IMR-90 (cell line): Measurements from ENCODE around the gene CD300LF. TPM values are rescaled to one million over a fixed set of nuclear protein-coding genes. Genes with fewer than 3 reads are reported as not detected.

ENCODE experiments used
- ATAC-seq: fragments of 200-7000 bp; cut with Tn5 transposase; 2 replicates; pipeline ENCODE4 v1.9.1; 2020; ENCODE audit warnings: low read depth, mild to moderate bottlenecking, moderate library complexity
- BruUV-seq: library from RNA; stranded (reverse); fragments of 400-500 nt; replicated peaks from 2 replicates; lab custom pipeline; 2021; lab: Mats Ljungman, UMichigan
- CTCF ChIA-PET: fragments of 300-600 bp; formaldehyde crosslinking; extraction: SDS; loops from one replicate; lab custom pipeline; 2021; ENCODE audit warnings: antibody characterized with exemption; lab: Yijun Ruan, JAX
- POLR2A ChIA-PET: fragments of 300-600 bp; sonication (Branson Sonifier 250); formaldehyde crosslinking; loops from one replicate; lab custom pipeline; 2022; ENCODE audit warnings: antibody characterized with exemption; ENCODE audit not compliant: unreplicated experiment; lab: Charles Lee
- DNase-seq: peaks from one replicate; pipeline ENCODE4 v3.0.0; 2013
- H2AFZ ChIP-seq: replicated peaks from 2 replicates; pipeline ENCODE3; 2013; ENCODE audit warnings: low read length, mild to moderate bottlenecking; ENCODE audit not compliant: poor library complexity
- H2AK5ac ChIP-seq: 2 replicates; pipeline ENCODE4 v1.6.1; 2013; ENCODE audit warnings: low read depth, low read length, inconsistent platforms
- H2AK9ac ChIP-seq: replicated peaks from 2 replicates; pipeline ENCODE3; 2013; ENCODE audit warnings: mild to moderate bottlenecking, low read depth, low read length, moderate library complexity; ENCODE audit not compliant: poor library complexity
- H2BK120ac ChIP-seq: 2 replicates; pipeline ENCODE4 v1.6.1; 2013; ENCODE audit warnings: low read depth, low read length, inconsistent platforms
- H2BK15ac ChIP-seq: 3 replicates; pipeline ENCODE4 v1.6.1; 2013; ENCODE audit warnings: low read depth, low read length, inconsistent platforms
- H2BK20ac ChIP-seq: 2 replicates; pipeline ENCODE4 v1.6.1; 2013; ENCODE audit warnings: low read depth, mild to moderate bottlenecking, inconsistent platforms, low read length, moderate library complexity
- H2BK5ac ChIP-seq: 2 replicates; pipeline ENCODE4 v1.6.1; 2013; ENCODE audit warnings: mild to moderate bottlenecking, low read depth, low read length, inconsistent platforms; ENCODE audit not compliant: poor library complexity, severe bottlenecking
- H3K14ac ChIP-seq: replicated peaks from 2 replicates; pipeline ENCODE4 v1.6.1; 2013; ENCODE audit warnings: low read depth, low read length, inconsistent platforms
- H3K18ac ChIP-seq: 2 replicates; pipeline ENCODE4 v1.6.1; 2013; ENCODE audit warnings: low read depth, low read length, control low read depth
- H3K23ac ChIP-seq: 2 replicates; pipeline ENCODE4 v1.6.1; 2013; ENCODE audit warnings: low read depth, low read length, inconsistent platforms
- H3K27ac ChIP-seq: 2 replicates; pipeline ENCODE4 v1.5.1; 2013; ENCODE audit warnings: mild to moderate bottlenecking, control low read depth, low read length; ENCODE audit not compliant: insufficient read depth
- H3K27me3 ChIP-seq: 2 replicates; pipeline ENCODE4 v1.6.1; 2013; ENCODE audit warnings: low read length; ENCODE audit not compliant: control insufficient read depth, insufficient read depth
- H3K36me3 ChIP-seq: 2 replicates; pipeline ENCODE4 v1.6.1; 2013; ENCODE audit warnings: low read length, mixed read lengths; ENCODE audit not compliant: control insufficient read depth, insufficient read depth
- H3K4ac ChIP-seq: 2 replicates; pipeline ENCODE4 v1.6.1; 2013; ENCODE audit warnings: low read depth, low read length, inconsistent platforms
- H3K4me1 ChIP-seq: 2 replicates; pipeline ENCODE4 v1.6.1; 2013; ENCODE audit warnings: low read length, mixed read lengths; ENCODE audit not compliant: control insufficient read depth, insufficient read depth
- H3K4me2 ChIP-seq: 2 replicates; pipeline ENCODE4 v1.6.1; 2013; ENCODE audit warnings: low read depth, mild to moderate bottlenecking, control low read depth, low read length, moderate library complexity
- H3K4me3 ChIP-seq: 2 replicates; pipeline ENCODE4 v1.5.1; 2013; ENCODE audit warnings: low read depth, mild to moderate bottlenecking, control low read depth, low read length, moderate library complexity; ENCODE audit not compliant: insufficient read depth
- H3K56ac ChIP-seq: 2 replicates; pipeline ENCODE4 v1.6.1; 2013; ENCODE audit warnings: low read length, inconsistent platforms; ENCODE audit not compliant: insufficient read depth; ENCODE audit errors: extremely low read depth
- H3K79me1 ChIP-seq, 2 experiments: 2 replicates each; pipeline ENCODE4 v1.6.1; 2013; ENCODE audit warnings: low read length in 2 of 2, inconsistent platforms in 1 of 2, low read depth in 1 of 2
- H3K9ac ChIP-seq: 2 replicates; pipeline ENCODE4 v1.6.1; 2013; ENCODE audit warnings: low read depth, low read length, control low read depth
- H3K9me1 ChIP-seq: 2 replicates; pipeline ENCODE4 v1.6.1; 2013; ENCODE audit warnings: low read length, inconsistent platforms; ENCODE audit not compliant: insufficient read depth
- H3K9me3 ChIP-seq: 2 replicates; pipeline ENCODE4 v1.6.1; 2013; ENCODE audit warnings: low read length; ENCODE audit not compliant: control insufficient read depth, insufficient read depth
- H4K20me1 ChIP-seq: 2 replicates; pipeline ENCODE4 v1.6.1; 2013; ENCODE audit warnings: low read length, inconsistent platforms; ENCODE audit not compliant: insufficient read depth
- H4K5ac ChIP-seq: 2 replicates; pipeline ENCODE4 v1.6.1; 2013; ENCODE audit warnings: mild to moderate bottlenecking, low read depth, low read length, control low read depth
- H4K8ac ChIP-seq, 2 experiments: 2 replicates each; pipeline ENCODE4 v1.6.1; 2013; ENCODE audit warnings: low read depth in 2 of 2, low read length in 2 of 2, control low read depth in 1 of 2, inconsistent platforms in 1 of 2
- H4K91ac ChIP-seq: 2 replicates; pipeline ENCODE4 v1.6.1; 2013; ENCODE audit warnings: low read depth, low read length, inconsistent platforms; ENCODE audit not compliant: insufficient read depth
- BHLHE40 ChIP-seq: fragments of 150-350 bp; IDR thresholded peaks from 2 replicates; pipeline ENCODE4 v1.6.1; 2016; ENCODE audit warnings: mild to moderate bottlenecking, low read depth, low read length
- CEBPB ChIP-seq: IDR thresholded peaks from 2 replicates; pipeline ENCODE4 v1.6.1; 2012; ENCODE audit warnings: low read depth, low read length, improper control_type of control experiment
- CHD1 ChIP-seq: IDR thresholded peaks from 2 replicates; pipeline ENCODE4 v1.6.1; 2012; ENCODE audit warnings: low read depth, low read length, improper control_type of control experiment
- CTCF ChIP-seq: conservative IDR thresholded peaks from 2 replicates; pipeline ENCODE4 v1.5.1; 2012; ENCODE audit warnings: mild to moderate bottlenecking, low read depth, low read length, improper control_type of control experiment
- ELK1 ChIP-seq: fragments of 150-350 bp; IDR thresholded peaks from 2 replicates; pipeline ENCODE4 v1.6.1; 2016; ENCODE audit warnings: low read depth, mild to moderate bottlenecking, low read length, moderate library complexity, borderline replicate concordance
- FOS ChIP-seq: fragments of 150-350 bp; IDR thresholded peaks from 2 replicates; pipeline ENCODE4 v1.6.1; 2016; ENCODE audit warnings: low read depth, low read length
- MAFK ChIP-seq: IDR thresholded peaks from 2 replicates; pipeline ENCODE4 v1.6.1; 2012; ENCODE audit warnings: low read depth, low read length, improper control_type of control experiment
- MAZ ChIP-seq: IDR thresholded peaks from 2 replicates; pipeline ENCODE4 v1.6.1; 2012; ENCODE audit warnings: low read depth, mild to moderate bottlenecking, low read length, improper control_type of control experiment, moderate library complexity, borderline replicate concordance
- MXI1 ChIP-seq: IDR thresholded peaks from 2 replicates; pipeline ENCODE4 v1.6.1; 2012; ENCODE audit warnings: low read depth, mild to moderate bottlenecking, low read length, moderate library complexity, borderline replicate concordance
- NFE2L2 ChIP-seq: fragments of 150-350 bp; IDR thresholded peaks from 2 replicates; pipeline ENCODE4 v1.6.1; 2016; ENCODE audit warnings: low read depth, mild to moderate bottlenecking, low read length
- POLR2A ChIP-seq: IDR thresholded peaks from 2 replicates; pipeline ENCODE4 v1.6.1; 2012; ENCODE audit warnings: mild to moderate bottlenecking, low read depth, low read length
- RAD21 ChIP-seq: IDR thresholded peaks from 2 replicates; pipeline ENCODE4 v1.6.1; 2012; ENCODE audit warnings: low read length, improper control_type of control experiment
- RCOR1 ChIP-seq: IDR thresholded peaks from 2 replicates; pipeline ENCODE4 v1.6.1; 2012; ENCODE audit warnings: mild to moderate bottlenecking, low read length, improper control_type of control experiment; ENCODE audit not compliant: insufficient replicate concordance
- RFX5 ChIP-seq: IDR thresholded peaks from 2 replicates; pipeline ENCODE4 v1.8.0; 2012; ENCODE audit warnings: low read depth, mild to moderate bottlenecking, low read length, moderate library complexity
- SMC3 ChIP-seq: fragments of 150-350 bp; IDR thresholded peaks from 2 replicates; pipeline ENCODE4 v1.6.1; 2016; ENCODE audit warnings: low read depth, mild to moderate bottlenecking, antibody characterized with exemption, low read length, moderate library complexity
- USF2 ChIP-seq: fragments of 150-350 bp; IDR thresholded peaks from 2 replicates; pipeline ENCODE4 v1.6.1; 2017; ENCODE audit warnings: mild to moderate bottlenecking, antibody characterized with exemption, low read length, low read depth
- whole genome bisulfite sequencing, 2 experiments: methylation state at CpG; one replicate each; pipeline versions ENCODE4 v1.1.5 to v1.1.7; 2013; ENCODE audit warnings: missing lambda C conversion rate in 2 of 2; ENCODE audit not compliant: insufficient read length in 1 of 2; ENCODE audit errors: extremely low coverage in 2 of 2; 5-methylcytosine and 5-hydroxymethylcytosine counted together
- dilution Hi-C: fragments of 300-500 bp; cut with HindIII; formaldehyde crosslinking; loops from one replicate; pipeline ENCODE4 v1.14.3; 2018; ENCODE audit warnings: low sequenced_read_pairs; ENCODE audit not compliant: unreplicated experiment
- in situ Hi-C: fragments of 300-500 bp; cut with MboI; formaldehyde crosslinking; loops from 3 replicates; pipeline ENCODE4 v1.14.3; 2019; ENCODE audit warnings: low sequenced_read_pairs, inconsistent platforms, mixed read lengths
- intact Hi-C: fragments of 100-400 bp; cut with micrococcal nuclease; formaldehyde crosslinking; loops from 2 replicates; pipeline ENCODE4 v1.10.0; 2022
- polyA plus RNA-seq, 3 experiments: library from polyadenylated mRNA; depleted of rRNA; stranded (reverse); fragments of >200 nt; gene quantifications; 2 replicates each; pipeline ENCODE4 v1.2.3, GENCODE V29; 2012; ENCODE audit warnings: low replicate concordance in 1 of 3
- total RNA-seq: library from RNA; depleted of rRNA; stranded (reverse); fragments of >200 nt; gene quantifications from 2 replicates; pipeline ENCODE4 v1.2.3, GENCODE V29; 2012

CD300LF gene
- total and polyA plus RNA-seq, 2 of the 4 experiments (the other 2 are of a cell fraction): not detected

- POLR2A ChIA-PET: no interaction called here
- H3K4ac ChIP-seq: no peak overlapping the region
- no peak overlapping the region for H2AFZ ChIP-seq
These were observed 32.5 kb downstream of the CD300LF start for GRCh38 chr17:74680213-74680612.

More at GRCh38 chr17:74680213-74680612, 32.5 kb downstream of the CD300LF start:
- no peak overlapping the region for H3K14ac ChIP-seq
- no peak overlapping the region for H3K9ac ChIP-seq
- H2BK20ac ChIP-seq: no peak overlapping the region
- H3K36me3 ChIP-seq: no peaks in the 10 kb centered on the region
- no peak overlapping the region for H4K91ac ChIP-seq
- CTCF ChIA-PET: no interaction called here
- no peak overlapping the region for H3K56ac ChIP-seq
- H3K4me2 ChIP-seq: no peak overlapping the region
- no peak overlapping the region for H4K5ac ChIP-seq
- intact Hi-C loops (no loop called here), in situ Hi-C loops (no loop called here), dilution Hi-C loops (no loop called here)
- no peaks in the 10 kb centered on the region for H4K20me1 ChIP-seq
- no peaks in the 10 kb centered on the region for H3K79me1 ChIP-seq
- no peak overlapping the region for H3K27ac ChIP-seq
- H3K23ac ChIP-seq: no peak overlapping the region
- H3K9me1 ChIP-seq: no peaks in the 10 kb centered on the region
- H2BK120ac ChIP-seq: no peak overlapping the region
- WGBS, 2 experiments: no CpG with 5 or more reads among the region's 2 CpGs
- H3K9me3 ChIP-seq: no peaks in the 10 kb centered on the region
- BruUV-seq: no TSS peak
- no peak overlapping the region for H4K8ac ChIP-seq
- no peak overlapping the region for H3K18ac ChIP-seq
- no peaks in the 10 kb centered on the region for H3K27me3 ChIP-seq
- H3K4me1 ChIP-seq: no peaks in the 10 kb centered on the region
- H2BK15ac ChIP-seq: no peak overlapping the region
- H2AK5ac ChIP-seq: no peak overlapping the region
- no peak overlapping the region for H3K4me3 ChIP-seq
- H2AK9ac ChIP-seq: no peak overlapping the region
- no peak overlapping the region for H2BK5ac ChIP-seq
- no peak for TF ChIP-seq MAZ
- no peak for TF ChIP-seq USF2
- no peak for TF ChIP-seq RCOR1
- TF ChIP-seq BHLHE40: no peak
- TF ChIP-seq MXI1: no peak
- TF ChIP-seq SMC3: no peak
- TF ChIP-seq NFE2L2: no peak
- TF ChIP-seq RFX5: no peak
- no peak for TF ChIP-seq POLR2A
- no peak for TF ChIP-seq CTCF
- no peak for TF ChIP-seq FOS
- no peak for TF ChIP-seq CEBPB
- no peak for TF ChIP-seq ELK1
- no peak for TF ChIP-seq CHD1
- no peak for TF ChIP-seq RAD21
- no peak for TF ChIP-seq MAFK
- no peak for DNase-seq
- ATAC-seq: no peak
